HCT116 (cell line): ENCODE data around the gene FHIT.

ENCODE experiments used
- CTCF ChIP-seq, 3 experiments: fragments of 200-600 bp in 1 of 3; sonication (generic) in 1 of 3; IDR thresholded peaks in 2 of 3; conservative IDR thresholded peaks in 1 of 3; 2 replicates each; pipeline ENCODE4 v1.5.1; 2012 to 2017; ENCODE audit warnings: low read depth in 2 of 3, low read length in 2 of 3, antibody characterized with exemption in 1 of 3, borderline replicate concordance in 1 of 3, control low read depth in 1 of 3, mild to moderate bottlenecking in 1 of 3, mixed read lengths in 1 of 3, mixed run types in 1 of 3, moderate library complexity in 1 of 3; ENCODE audit not compliant: insufficient read depth in 1 of 3
- POLR2A ChIP-seq: IDR thresholded peaks from 2 replicates; pipeline ENCODE4 v1.7.0; 2011; ENCODE audit warnings: borderline replicate concordance; ENCODE audit not compliant: insufficient read depth, insufficient read length; ENCODE audit errors: extremely low read depth
- TCF7L2 ChIP-seq: IDR thresholded peaks from 2 replicates; pipeline ENCODE4 v1.7.0; 2011; ENCODE audit warnings: borderline replicate concordance, inconsistent platforms; ENCODE audit not compliant: insufficient read depth, insufficient read length; ENCODE audit errors: extremely low read depth
- YY1 ChIP-seq: IDR thresholded peaks from 2 replicates; pipeline ENCODE4 v1.6.1; 2011; ENCODE audit warnings: low read length, low read depth, moderate library complexity, mild to moderate bottlenecking; ENCODE audit not compliant: insufficient replicate concordance; ENCODE audit errors: extremely low read depth

- TF ChIP-seq CTCF (IDR thresholded peaks at IDR 0.05 in 2 of 3, conservative IDR thresholded peaks at IDR 0.05 in 1 of 3; ENCODE audit: borderline replicate concordance in 1 of 3, insufficient read depth in 1 of 3, low read depth in 2 of 3, low read length in 2 of 3) (no peak), YY1 (no peak), POLR2A (no peak), TCF7L2 (no peak)
Measured at GRCh38 chr3:60767536-60767935, 483.7 kb downstream of the FHIT start.
